SK-N-MC (cell line): Measurements from ENCODE around the gene HEATR5A.

ENCODE experiments used
- EZH2 ChIP-seq: fragments of 200-600 bp; sonication (generic); IDR thresholded peaks from one replicate; pipeline ENCODE4 v1.6.1; 2017; ENCODE audit warnings: antibody characterized with exemption
- POLR2AphosphoS5 ChIP-seq: IDR thresholded peaks from 2 replicates; pipeline ENCODE4 v1.6.1; 2012; ENCODE audit warnings: mild to moderate bottlenecking, low read depth, low read length, borderline replicate concordance

DNA sequence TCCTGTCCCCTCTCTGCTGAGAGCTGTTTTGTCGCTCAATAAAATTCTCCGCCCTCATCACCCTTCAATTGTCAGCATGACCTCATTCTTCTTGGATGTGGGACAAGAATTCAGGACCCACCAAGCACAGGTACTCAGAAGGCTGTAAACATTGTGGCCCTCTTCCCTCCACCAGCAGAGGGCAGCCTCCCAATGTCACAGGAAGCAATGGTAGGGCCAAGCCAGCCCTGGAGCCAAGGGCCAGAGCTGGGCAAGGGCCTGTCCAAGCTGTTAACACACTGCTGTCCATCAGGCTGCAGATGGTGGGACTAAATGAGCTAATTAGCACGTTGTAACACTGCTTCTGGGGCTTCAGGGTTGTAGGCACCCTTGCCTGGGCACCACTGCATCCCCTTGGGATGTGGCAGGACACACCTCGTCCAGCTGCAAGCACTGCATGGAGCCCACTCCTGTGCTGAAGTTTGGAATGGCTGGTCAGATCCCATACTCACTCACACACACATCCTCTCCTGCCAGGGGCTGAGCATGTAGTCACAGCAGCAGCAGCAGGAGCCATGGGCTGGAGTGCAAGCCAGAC is 150.1 kb downstream of the HEATR5A start:
- TF ChIP-seq POLR2AphosphoS5 (no peak), EZH2 (no peak)
